PC-9 (cell line): Measurements from ENCODE around the gene ANKRD33B. TPM values are rescaled to one million over a fixed set of nuclear protein-coding genes. Genes with fewer than 3 reads are reported as not detected.

Experiments used
- BruUV-seq: library from RNA; stranded (reverse); fragments of 400-500 nt; replicated peaks from 2 replicates; lab custom pipeline; 2021; lab: Mats Ljungman, UMichigan
- CTCF ChIA-PET: fragments of 300-600 bp; sonication (Branson Sonifier 250); formaldehyde crosslinking; loops from one replicate; lab custom pipeline; 2022; ENCODE audit warnings: antibody characterized with exemption; lab: Charles Lee
- POLR2A ChIA-PET: fragments of 300-600 bp; sonication (Branson Sonifier 250); formaldehyde crosslinking; loops from one replicate; lab custom pipeline; 2022; ENCODE audit warnings: antibody characterized with exemption; ENCODE audit not compliant: unreplicated experiment; lab: Charles Lee
- DNase-seq, 2 experiments: peaks; one replicate each; pipeline versions ENCODE4 v3.0.0 to v3.0.0-alpha.2; 2015 to 2022; ENCODE audit warnings: mixed read lengths in 1 of 2
- H2AFZ ChIP-seq: fragments of 200-600 bp; sonication (generic); 2 replicates; pipeline ENCODE4 v1.8.1; 2017; ENCODE audit warnings: antibody characterized with exemption
- H3F3A ChIP-seq: fragments of 200-600 bp; sonication (generic); 2 replicates; pipeline ENCODE4 v1.8.1; 2017; ENCODE audit warnings: antibody characterized with exemption, mild to moderate bottlenecking, low read depth; ENCODE audit not compliant: insufficient read depth
- H3K27ac ChIP-seq: fragments of 200-600 bp; sonication (generic); 2 replicates; pipeline ENCODE4 v1.6.1; 2016; ENCODE audit warnings: mixed run types
- H3K27me3 ChIP-seq: fragments of 200-600 bp; sonication (generic); 2 replicates; pipeline ENCODE4 v1.6.1; 2016; ENCODE audit warnings: low read depth, mixed run types; ENCODE audit not compliant: insufficient read depth
- H3K36me3 ChIP-seq: fragments of 200-600 bp; sonication (generic); 2 replicates; pipeline ENCODE4 v1.6.1; 2016; ENCODE audit warnings: low read depth, mixed run types
- H3K4me1 ChIP-seq: fragments of 200-600 bp; sonication (generic); replicated peaks from 2 replicates; pipeline ENCODE4 v1.6.1; 2016; ENCODE audit warnings: mixed run types; ENCODE audit not compliant: insufficient read depth
- H3K4me2 ChIP-seq: fragments of 200-600 bp; sonication (generic); 2 replicates; pipeline ENCODE4 v1.6.1; 2017; ENCODE audit warnings: mixed run types
- H3K4me3 ChIP-seq: fragments of 200-600 bp; sonication (generic); 2 replicates; pipeline ENCODE4 v1.6.1; 2016; ENCODE audit warnings: mixed run types
- H3K79me2 ChIP-seq: fragments of 200-600 bp; sonication (generic); 2 replicates; pipeline ENCODE4 v1.6.1; 2017; ENCODE audit warnings: low read depth, mixed run types
- H3K9me2 ChIP-seq: fragments of 200-600 bp; sonication (generic); 2 replicates; pipeline ENCODE4 v1.8.1; 2017; ENCODE audit warnings: mild to moderate bottlenecking; ENCODE audit not compliant: insufficient read depth
- H3K9me3 ChIP-seq: fragments of 200-600 bp; sonication (generic); 2 replicates; pipeline ENCODE4 v1.8.1; 2016; ENCODE audit warnings: low read depth; ENCODE audit not compliant: insufficient read depth
- H4K20me1 ChIP-seq: fragments of 200-600 bp; sonication (generic); 2 replicates; pipeline ENCODE4 v1.8.1; 2017; ENCODE audit not compliant: insufficient read depth
- EZH2 ChIP-seq: fragments of 200-600 bp; sonication (generic); IDR thresholded peaks from 2 replicates; pipeline ENCODE4 v1.8.0; 2017; ENCODE audit warnings: antibody characterized with exemption, low read depth
- intact Hi-C: fragments of 100-400 bp; cut with micrococcal nuclease; formaldehyde crosslinking; loops from one replicate; pipeline ENCODE4 v1.10.0; 2022; ENCODE audit not compliant: unreplicated experiment
- total RNA-seq: library from RNA; stranded (reverse); gene quantifications from 2 replicates; pipeline ENCODE4 v1.2.3, GENCODE V29; 2021
- TF ChIP-seq, protein P1 (sequence below): fragments of 200-600 bp; sonication (generic); conservative IDR thresholded peaks from 2 replicates; pipeline ENCODE4 v1.6.1; 2017; ENCODE audit warnings: mixed run types, antibody characterized with exemption, mild to moderate bottlenecking, moderate library complexity

Gene ANKRD33B
- total RNA-seq, 1 experiment from 2014 or later = 32.1 TPM

GRCh38 chr5:10619649-10620048, 55.8 kb downstream of the ANKRD33B start:
- no TSS peak for BruUV-seq
- no peak overlapping the region for H3K4me3 ChIP-seq
- H3K27ac ChIP-seq = no peak overlapping the region
- no peaks in the 10 kb centered on the region for H4K20me1 ChIP-seq
- intact Hi-C loops = no loop called here
- H3K9me2 ChIP-seq = no peaks in the 10 kb centered on the region
- TF ChIP-seq, protein P1, sequence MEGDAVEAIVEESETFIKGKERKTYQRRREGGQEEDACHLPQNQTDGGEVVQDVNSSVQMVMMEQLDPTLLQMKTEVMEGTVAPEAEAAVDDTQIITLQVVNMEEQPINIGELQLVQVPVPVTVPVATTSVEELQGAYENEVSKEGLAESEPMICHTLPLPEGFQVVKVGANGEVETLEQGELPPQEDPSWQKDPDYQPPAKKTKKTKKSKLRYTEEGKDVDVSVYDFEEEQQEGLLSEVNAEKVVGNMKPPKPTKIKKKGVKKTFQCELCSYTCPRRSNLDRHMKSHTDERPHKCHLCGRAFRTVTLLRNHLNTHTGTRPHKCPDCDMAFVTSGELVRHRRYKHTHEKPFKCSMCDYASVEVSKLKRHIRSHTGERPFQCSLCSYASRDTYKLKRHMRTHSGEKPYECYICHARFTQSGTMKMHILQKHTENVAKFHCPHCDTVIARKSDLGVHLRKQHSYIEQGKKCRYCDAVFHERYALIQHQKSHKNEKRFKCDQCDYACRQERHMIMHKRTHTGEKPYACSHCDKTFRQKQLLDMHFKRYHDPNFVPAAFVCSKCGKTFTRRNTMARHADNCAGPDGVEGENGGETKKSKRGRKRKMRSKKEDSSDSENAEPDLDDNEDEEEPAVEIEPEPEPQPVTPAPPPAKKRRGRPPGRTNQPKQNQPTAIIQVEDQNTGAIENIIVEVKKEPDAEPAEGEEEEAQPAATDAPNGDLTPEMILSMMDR = no peak
- no peak for TF ChIP-seq EZH2
- no peak overlapping the region for H2AFZ ChIP-seq
- H3K79me2 ChIP-seq = no peaks in the 10 kb centered on the region
- H3K36me3 ChIP-seq = no peaks in the 10 kb centered on the region
- ChIA-PET CTCF (no interaction called here), POLR2A (no interaction called here)
- H3K4me1 ChIP-seq = no peaks in the 10 kb centered on the region; the same call in 1 of the 2 replicates
- H3K9me3 ChIP-seq = no peaks in the 10 kb centered on the region
- no peaks in the 10 kb centered on the region for H3K27me3 ChIP-seq
- DNase-seq = no peak
- peaks cover 5% of the 10 kb centered on the region; the same call in 1 of the 2 replicates for H3F3A ChIP-seq
- no peak overlapping the region for H3K4me2 ChIP-seq

- Histone ChIP-seq H3K9me3 (no peaks in the 10 kb centered on the region), H3K4me2 (no peak overlapping the region), H3K79me2 (no peaks in the 10 kb centered on the region), H3K4me3 (no peak overlapping the region), H3K9me2 (no peaks in the 10 kb centered on the region), H2AFZ (no peak overlapping the region), H3K4me1 (no peaks in the 10 kb centered on the region; the same call in 1 of the 2 replicates), H4K20me1 (no peaks in the 10 kb centered on the region), H3K27ac (no peak overlapping the region), H3K27me3 (no peaks in the 10 kb centered on the region), H3F3A (peaks cover 5% of the 10 kb centered on the region; the same call in 1 of the 2 replicates), H3K36me3 (no peaks in the 10 kb centered on the region)
- intact Hi-C loops = no loop called here
- no peak for DNase-seq
- no TSS peak for BruUV-seq
- CTCF ChIA-PET = no interaction called here
- POLR2A ChIA-PET = interaction anchor here (0.6 kb wide), 2 partner anchors 52 to 86 kb away, joined by 7 to 11 read pairs; no protein-coding TSS in a partner anchor
- TF ChIP-seq, protein P1 = no peak
- no peak for TF ChIP-seq EZH2
These were observed 56.5 kb downstream of the ANKRD33B start for GRCh38 chr5:10620346-10620745.

DNA sequence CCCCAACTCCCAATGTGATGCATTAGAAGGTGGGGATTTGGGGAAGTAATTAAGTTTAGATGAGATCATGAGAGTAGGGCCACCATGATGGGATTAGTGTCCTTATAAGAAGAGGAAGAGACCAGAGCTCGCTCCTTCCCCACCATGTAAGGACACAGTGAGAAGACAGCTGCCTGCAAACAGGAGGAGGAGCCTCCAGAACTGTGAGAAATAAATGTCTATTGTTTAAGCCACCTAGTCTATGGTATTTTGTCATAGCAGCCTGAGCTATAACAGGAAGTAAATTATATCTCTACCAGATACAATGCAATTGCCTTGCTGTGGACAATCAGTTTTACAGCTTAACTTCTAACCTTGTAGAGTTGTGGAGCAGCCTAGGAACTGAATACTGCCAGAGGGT, 58.0 kb downstream of the ANKRD33B start:
- ChIA-PET CTCF (no interaction called here), POLR2A (interaction anchor here (0.6 kb wide), 1 partner anchor 268 kb away, joined by 3 read pairs; the partner anchor contains the start of gene MARCHF6)
- Histone ChIP-seq H3K4me3 (no peak overlapping the region), H3K4me2 (no peak overlapping the region), H3K9me3 (no peaks in the 10 kb centered on the region), H4K20me1 (no peaks in the 10 kb centered on the region), H3F3A (peaks cover 9% of the 10 kb centered on the region), H3K9me2 (no peaks in the 10 kb centered on the region), H3K27me3 (no peaks in the 10 kb centered on the region), H2AFZ (no peak overlapping the region), H3K36me3 (no peaks in the 10 kb centered on the region), H3K4me1 (no peaks in the 10 kb centered on the region; the same call in 1 of the 2 replicates), H3K27ac (no peak overlapping the region), H3K79me2 (no peaks in the 10 kb centered on the region)
- no TSS peak for BruUV-seq
- intact Hi-C loops = no loop called here
- TF ChIP-seq EZH2 = no peak
- TF ChIP-seq, protein P1 = no peak
- no peak for DNase-seq
